Neuron (in vitro differentiated cells): ENCODE results near the gene REP15.
"Not testable (repeated sequence)": the region's sequence is repeated elsewhere in the genome, so short reads cannot be mapped to it uniquely, and the experiment has no call there.

Experiments used
- H2AFZ ChIP-seq: one replicate; pipeline ENCODE4 v1.6.1; 2013; ENCODE audit warnings: low read depth, mild to moderate bottlenecking, inconsistent platforms, low read length, moderate library complexity
- H3K27me3 ChIP-seq: one replicate; pipeline ENCODE4 v1.6.1; 2013; ENCODE audit warnings: low read length; ENCODE audit not compliant: insufficient read depth
- H3K36me3 ChIP-seq: one replicate; pipeline ENCODE4 v1.6.1; 2013; ENCODE audit warnings: low read length; ENCODE audit not compliant: insufficient read depth
- H3K4me1 ChIP-seq: one replicate; pipeline ENCODE4 v1.6.1; 2013; ENCODE audit warnings: low read length; ENCODE audit not compliant: insufficient read depth
- H3K4me3 ChIP-seq: 2 replicates; pipeline ENCODE4 v1.5.1; 2013; ENCODE audit warnings: mild to moderate bottlenecking, low read length, moderate library complexity
- H3K9me3 ChIP-seq: one replicate; pipeline ENCODE4 v1.6.1; 2013; ENCODE audit warnings: low read length

REP15 gene

DNA sequence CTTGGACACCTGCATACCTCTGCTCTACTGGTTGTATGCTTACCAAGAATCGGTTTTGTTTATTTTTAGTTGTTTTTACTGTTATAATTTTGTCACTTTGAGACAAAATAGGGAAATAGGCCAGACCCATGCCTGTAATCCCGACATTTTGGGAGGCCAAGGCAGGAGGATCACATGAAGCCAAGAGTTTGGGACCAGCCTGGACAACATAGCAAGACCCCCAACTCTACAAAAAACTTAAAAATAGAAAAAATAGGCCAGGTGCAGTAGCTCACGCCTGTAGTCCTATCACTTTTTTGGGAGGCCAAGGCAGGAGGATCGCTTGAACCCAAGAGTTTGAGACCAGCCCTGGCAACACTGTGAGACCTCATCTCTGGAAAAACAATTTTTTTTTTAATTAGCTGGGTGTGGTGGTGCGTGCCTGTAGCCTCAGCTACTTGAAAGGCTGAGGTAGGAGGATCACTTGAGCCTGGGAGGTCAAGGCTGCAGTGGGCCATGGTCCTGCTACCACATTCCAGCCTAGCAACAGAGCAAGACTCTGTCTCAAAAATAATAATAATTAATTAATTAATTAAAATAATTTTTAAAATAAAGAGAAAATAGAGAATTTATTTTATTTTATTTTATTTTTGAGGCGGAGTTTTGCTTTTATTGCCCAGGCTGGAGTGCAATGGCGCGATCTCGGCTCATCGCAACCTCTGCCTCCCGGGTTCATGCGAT is 13.1 kb downstream of the REP15 start:
- peaks cover 8% of the 10 kb centered on the region for H3K4me1 ChIP-seq
- H3K9me3 ChIP-seq: no peaks in the 10 kb centered on the region
- no peak overlapping the region for H2AFZ ChIP-seq
- H3K4me3 ChIP-seq: no peak overlapping the region
- no peaks in the 10 kb centered on the region for H3K27me3 ChIP-seq
- H3K36me3 ChIP-seq: no peaks in the 10 kb centered on the region

DNA sequence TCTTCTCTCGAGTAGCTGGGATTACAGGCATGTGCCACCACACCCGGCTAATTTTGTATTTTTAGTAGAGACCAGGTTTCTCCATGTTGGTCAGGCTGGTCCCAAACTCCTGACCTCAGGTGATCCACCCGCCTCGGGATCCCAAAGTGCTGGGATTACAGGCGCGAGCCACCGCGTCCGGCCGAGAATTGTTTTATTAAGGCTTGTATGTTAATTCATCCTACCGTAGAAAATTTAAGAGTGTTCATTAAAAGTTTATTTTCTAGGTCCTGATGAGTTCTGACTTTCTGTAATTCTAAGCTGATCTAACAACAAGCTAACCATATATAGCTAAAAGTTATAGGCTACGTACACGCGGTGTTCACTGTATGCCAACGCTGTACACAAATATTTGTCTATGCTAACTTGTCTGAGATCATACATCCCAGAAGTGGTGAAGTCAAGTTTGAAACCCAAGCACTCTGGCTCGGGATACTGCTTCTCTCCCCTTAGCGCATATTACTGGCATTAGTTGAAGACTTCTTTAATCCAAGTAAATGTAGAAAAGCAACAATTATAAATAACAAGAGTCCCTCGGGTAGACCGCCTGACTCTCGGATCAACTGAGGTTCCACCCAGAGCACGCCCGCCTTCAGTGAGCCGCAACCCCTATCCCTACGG is 13.8 kb downstream of the REP15 start:
- H2AFZ ChIP-seq: peak overlapping the region; percentile 95
- peaks cover 8% of the 10 kb centered on the region for H3K4me1 ChIP-seq
- H3K4me3 ChIP-seq: peak overlapping the region; percentile 73
- H3K36me3 ChIP-seq: peaks cover 4% of the 10 kb centered on the region
- no peaks in the 10 kb centered on the region for H3K27me3 ChIP-seq
- no peaks in the 10 kb centered on the region for H3K9me3 ChIP-seq

DNA sequence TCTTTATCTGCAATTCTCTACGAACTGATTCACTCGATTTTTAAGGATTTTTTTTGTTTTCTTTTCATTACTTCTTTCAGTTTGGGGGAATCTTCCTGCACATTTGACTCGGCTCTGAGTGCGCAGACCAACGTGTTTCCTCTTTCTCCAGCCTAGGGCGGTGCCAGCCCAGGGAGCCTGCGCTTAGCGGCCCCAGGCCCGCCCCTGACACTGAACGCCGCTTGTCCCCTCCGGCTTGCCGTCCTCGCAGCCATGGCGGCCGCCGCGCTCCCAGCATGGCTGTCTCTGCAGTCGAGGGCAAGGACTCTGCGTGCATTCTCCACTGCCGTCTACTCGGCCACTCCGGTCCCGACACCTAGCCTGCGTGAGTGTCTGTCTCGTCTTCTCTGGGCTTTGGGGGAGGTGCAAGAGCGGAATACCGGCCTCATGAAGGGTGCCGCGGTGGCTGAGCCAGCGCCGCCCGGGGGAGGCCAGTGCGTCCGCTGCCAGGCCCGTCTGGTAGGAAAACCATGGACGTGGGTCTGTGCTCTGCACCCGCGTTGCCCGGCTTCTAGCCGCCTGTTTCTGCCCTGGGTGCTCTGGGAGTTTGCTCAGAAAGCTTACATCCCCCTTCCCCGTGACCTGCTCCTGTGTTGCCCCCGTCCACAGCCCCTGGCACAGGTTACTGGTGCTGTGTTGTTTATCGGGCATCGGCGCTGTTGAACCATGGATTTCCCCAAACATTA is 14.5 kb downstream of the REP15 start, which contains the start of gene MRPS35:
MRPS35 (plus strand) TSS at position 241 of the 725 bp plus-strand sequence; CDS start at position 253, 12 bp downstream.
- Histone ChIP-seq H3K36me3 (peaks cover 9% of the 10 kb centered on the region), H3K4me1 (peaks cover 8% of the 10 kb centered on the region), H3K27me3 (no peaks in the 10 kb centered on the region), H3K9me3 (no peaks in the 10 kb centered on the region), H2AFZ (peak within 1 kb of the TSS; percentile 95), H3K4me3 (peak within 1 kb of the TSS; percentile 73)

DNA sequence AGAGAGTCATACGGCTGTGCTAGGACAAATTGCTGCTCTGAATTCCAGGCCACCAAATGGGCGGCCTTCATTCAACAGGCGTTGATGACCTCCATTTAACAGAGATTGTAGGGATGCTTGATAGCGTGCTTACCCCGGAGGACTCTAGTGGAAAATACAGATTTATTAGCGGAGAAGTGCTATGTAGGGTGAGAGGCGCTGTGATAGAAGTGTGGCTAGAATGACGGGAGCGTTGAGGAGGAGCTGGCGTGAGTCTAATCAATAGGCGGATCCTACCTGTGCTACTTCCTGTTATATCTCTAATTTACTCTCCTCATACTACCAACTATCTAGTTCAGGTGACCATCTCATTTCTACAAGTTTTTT is 15.1 kb downstream of the REP15 start:
- H3K36me3 ChIP-seq: peaks cover 12% of the 10 kb centered on the region
- no peaks in the 10 kb centered on the region for H3K9me3 ChIP-seq
- H3K4me1 ChIP-seq: peaks cover 8% of the 10 kb centered on the region
- H3K27me3 ChIP-seq: no peaks in the 10 kb centered on the region
- peak overlapping the region; percentile 73 for H3K4me3 ChIP-seq
- H2AFZ ChIP-seq: peak overlapping the region; percentile 95

DNA sequence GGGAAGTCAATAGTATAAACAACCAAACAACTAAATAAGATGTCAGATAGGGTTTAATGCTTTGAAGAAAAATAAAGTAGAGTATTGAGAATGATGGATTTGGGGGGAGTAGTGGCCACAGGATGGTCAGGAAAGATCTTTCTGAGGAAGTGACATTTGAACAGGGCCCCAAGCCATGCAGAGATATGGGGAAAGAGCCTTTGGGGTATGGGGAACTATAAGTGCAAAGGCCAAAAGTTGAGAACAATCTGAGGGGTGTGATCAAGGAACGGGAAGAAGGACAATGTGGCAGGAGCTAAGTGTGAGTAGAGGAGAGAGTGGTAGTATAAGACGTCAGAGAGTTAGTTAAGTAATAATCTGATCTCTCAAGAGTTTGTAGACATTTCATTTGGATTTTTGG is 15.7 kb downstream of the REP15 start:
- H3K36me3 ChIP-seq: peaks cover 13% of the 10 kb centered on the region
- no peaks in the 10 kb centered on the region for H3K27me3 ChIP-seq
- no peaks in the 10 kb centered on the region for H3K9me3 ChIP-seq
- H2AFZ ChIP-seq: no peak overlapping the region
- H3K4me3 ChIP-seq: peak overlapping the region; percentile 73
- H3K4me1 ChIP-seq: peaks cover 8% of the 10 kb centered on the region

DNA sequence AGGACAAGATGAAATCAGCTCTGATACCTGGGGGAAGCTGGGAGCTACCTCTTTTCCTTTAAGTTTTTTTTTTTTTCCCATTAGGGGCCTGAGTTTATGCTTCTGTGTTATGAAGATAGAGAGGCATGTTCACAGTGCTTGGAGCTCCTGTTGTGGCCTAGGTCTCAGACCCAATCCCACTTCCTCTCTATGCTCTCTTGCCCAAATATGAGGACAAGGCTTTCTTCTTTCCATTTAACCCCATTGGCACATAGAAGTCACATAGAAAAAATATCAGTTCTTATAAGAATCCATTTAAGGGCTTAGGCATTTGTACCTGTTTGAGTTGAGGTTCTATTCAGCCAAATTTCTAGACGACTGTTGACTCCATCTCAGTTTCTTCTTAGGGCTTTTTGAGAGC is 27.0 kb downstream of the REP15 start:
- Histone ChIP-seq H3K4me3 (no peak overlapping the region), H3K36me3 (peaks cover 60% of the 10 kb centered on the region), H2AFZ (no peak overlapping the region), H3K27me3 (no peaks in the 10 kb centered on the region), H3K9me3 (no peaks in the 10 kb centered on the region), H3K4me1 (no peaks in the 10 kb centered on the region)

DNA sequence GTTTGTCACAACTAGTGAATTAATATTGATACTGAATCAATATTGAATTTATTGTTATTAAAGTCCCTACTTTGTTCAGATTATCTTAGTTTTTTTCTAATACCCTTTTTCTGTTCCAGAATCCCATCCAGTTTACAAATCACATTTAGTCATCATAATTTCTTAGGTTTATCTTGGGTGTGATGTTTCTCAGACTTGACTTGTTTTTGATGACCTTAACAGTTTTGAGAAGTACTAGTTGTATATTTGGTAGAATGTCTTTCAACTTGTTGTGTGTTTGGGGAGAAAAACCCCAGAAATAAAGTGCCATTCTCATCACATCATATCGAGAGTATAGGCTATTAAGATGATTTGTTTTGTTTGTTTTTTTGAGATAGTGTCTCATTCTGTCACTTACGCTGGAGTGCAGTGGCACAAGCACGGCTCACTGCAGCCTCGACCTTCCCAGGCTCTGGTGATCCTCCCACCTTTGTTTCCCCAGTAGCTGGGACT is 33.9 kb downstream of the REP15 start:
- no peak overlapping the region for H3K4me3 ChIP-seq
- H3K9me3 ChIP-seq: no peaks in the 10 kb centered on the region
- H3K27me3 ChIP-seq: no peaks in the 10 kb centered on the region
- H3K4me1 ChIP-seq: no peaks in the 10 kb centered on the region
- peaks cover 38% of the 10 kb centered on the region for H3K36me3 ChIP-seq
- no peak overlapping the region for H2AFZ ChIP-seq

DNA sequence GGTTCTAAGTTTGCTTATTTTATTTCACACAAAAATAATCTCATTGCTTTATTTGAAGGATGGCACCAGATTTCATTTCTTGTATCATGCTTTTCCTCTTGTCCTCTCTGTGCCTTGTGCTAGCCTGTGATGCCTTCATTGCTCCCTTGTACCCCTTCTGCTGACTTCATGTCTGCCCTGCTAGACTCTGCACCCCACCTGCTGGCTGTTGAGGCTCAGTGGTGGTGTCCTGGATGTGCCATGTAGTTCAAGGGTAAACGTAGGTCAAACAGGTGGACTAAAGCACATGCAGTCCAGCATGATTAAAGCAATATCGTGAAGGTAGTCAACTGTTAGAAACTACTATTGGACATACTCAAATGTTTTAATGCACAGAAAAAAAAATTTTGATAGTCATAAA is 36.0 kb downstream of the REP15 start:
- no peaks in the 10 kb centered on the region for H3K4me1 ChIP-seq
- no peaks in the 10 kb centered on the region for H3K27me3 ChIP-seq
- H3K36me3 ChIP-seq: peaks cover 37% of the 10 kb centered on the region
- no peaks in the 10 kb centered on the region for H3K9me3 ChIP-seq
- H3K4me3 ChIP-seq: no peak overlapping the region
- no peak overlapping the region for H2AFZ ChIP-seq

DNA sequence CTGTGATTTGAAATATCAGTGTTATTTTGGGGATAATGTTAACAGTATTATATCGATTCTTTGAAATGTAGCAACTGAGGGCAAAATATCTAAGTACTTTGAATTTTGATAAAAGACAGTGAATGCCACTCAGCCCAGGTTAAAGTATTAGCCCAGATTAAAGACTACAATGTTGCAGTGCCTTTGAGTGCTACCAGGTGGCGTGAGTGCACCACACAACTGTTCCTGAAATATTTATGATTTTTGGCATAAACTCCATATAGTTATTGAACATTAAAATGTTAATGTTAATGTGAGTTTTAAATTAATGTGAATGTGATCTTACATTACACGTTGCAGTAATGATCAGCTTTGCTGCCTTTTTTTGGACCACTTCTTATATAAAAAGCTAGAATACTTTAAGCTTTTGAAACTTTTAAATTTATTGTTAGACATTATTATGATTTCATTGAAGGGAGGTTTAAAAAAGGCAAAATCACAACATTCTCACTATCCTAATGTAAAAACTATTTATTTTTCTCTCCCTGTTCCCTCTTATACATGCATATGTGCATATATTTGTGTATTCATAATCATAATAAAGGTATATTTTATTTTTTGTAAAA is 36.9 kb downstream of the REP15 start:
- Histone ChIP-seq H3K9me3 (no peaks in the 10 kb centered on the region), H2AFZ (no peak overlapping the region), H3K36me3 (peaks cover 38% of the 10 kb centered on the region), H3K27me3 (no peaks in the 10 kb centered on the region), H3K4me3 (no peak overlapping the region), H3K4me1 (no peaks in the 10 kb centered on the region)

DNA sequence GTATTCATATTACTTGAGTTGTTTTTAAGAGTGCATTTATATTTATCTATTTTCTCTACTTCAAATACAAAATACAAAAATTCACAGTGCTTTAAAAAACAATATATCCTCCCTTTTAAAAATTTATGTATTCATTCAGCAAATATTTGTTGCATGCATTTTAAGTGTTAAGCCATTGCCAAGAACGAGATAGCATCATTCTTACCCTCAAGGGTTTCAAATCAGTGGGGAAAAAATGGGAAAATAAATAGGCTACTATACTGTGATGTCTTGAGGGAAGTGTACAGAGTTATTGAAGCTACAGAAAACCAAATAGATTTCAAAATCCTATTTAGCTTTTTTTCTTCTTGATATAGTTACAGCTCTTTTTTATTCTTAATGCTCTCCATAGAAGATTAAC is 37.5 kb downstream of the REP15 start:
- Histone ChIP-seq H3K4me3 (no peak overlapping the region), H2AFZ (no peak overlapping the region), H3K4me1 (no peaks in the 10 kb centered on the region), H3K36me3 (peaks cover 43% of the 10 kb centered on the region), H3K27me3 (no peaks in the 10 kb centered on the region), H3K9me3 (no peaks in the 10 kb centered on the region)

DNA sequence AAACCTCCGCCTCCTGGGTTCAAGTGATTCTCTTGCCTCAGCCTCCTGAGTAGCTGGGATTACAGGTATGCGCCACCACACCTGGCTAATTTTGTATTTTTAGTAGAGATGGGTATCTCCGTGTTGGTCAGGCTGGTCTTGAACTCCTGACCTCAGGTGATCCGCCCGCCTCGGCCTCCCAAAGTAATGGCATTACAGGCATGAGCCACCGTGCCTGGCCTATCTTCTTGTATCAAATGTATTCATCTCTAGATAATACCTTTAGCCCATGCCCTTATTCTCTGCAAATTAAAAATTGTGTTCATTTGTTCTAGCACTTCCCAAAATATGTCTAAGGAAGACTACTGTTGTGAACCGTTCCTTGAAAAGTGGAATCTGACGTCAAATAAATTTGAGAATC is 38.1 kb downstream of the REP15 start:
- H3K9me3 ChIP-seq, H3K4me3 ChIP-seq, H3K27me3 ChIP-seq, H3K4me1 ChIP-seq, H2AFZ ChIP-seq: not testable (repeated sequence)
- peaks cover 44% of the 10 kb centered on the region for H3K36me3 ChIP-seq

DNA sequence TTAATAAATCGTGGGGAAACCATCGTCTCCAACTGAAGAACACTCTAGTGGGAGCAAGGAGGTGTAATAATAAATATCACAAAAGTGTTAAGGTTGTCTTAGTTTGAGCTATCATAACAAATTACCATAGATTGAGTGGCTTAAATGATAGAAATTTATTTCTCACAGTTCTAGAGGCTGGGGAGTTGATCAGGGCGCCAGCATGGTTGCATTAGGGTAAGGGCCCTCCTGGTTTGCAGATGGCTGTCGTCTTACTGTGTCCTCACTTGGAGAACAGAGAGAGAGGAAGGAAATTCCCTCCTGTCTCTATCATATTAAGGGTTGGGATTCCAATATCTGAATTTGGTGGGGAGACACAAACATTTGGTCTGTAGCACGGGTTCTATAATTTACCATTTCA is 47.4 kb downstream of the REP15 start:
- Histone ChIP-seq H3K36me3 (peaks cover 35% of the 10 kb centered on the region), H3K4me1 (no peaks in the 10 kb centered on the region), H3K27me3 (no peaks in the 10 kb centered on the region), H3K4me3 (no peak overlapping the region), H2AFZ (no peak overlapping the region), H3K9me3 (no peaks in the 10 kb centered on the region)

DNA sequence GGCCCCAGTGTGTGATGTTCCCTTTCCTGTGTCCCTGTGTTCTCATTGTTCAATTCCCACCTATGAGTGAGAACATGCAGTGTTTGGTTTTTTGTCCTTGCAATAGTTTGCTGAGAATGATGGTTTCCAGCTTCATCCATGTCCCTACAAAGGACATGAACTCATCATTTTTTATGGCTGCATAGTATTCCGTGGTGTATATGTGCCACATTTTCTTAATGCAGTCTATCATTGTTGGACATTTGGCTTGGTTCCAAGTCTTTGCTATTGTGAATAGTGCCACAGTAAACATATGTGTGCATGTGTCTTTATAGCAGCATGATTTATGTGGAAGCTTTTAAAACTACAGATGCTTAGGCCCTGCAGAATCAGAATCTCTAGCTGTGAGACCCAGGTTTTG is 49.5 kb downstream of the REP15 start:
- not testable (repeated sequence) for H2AFZ ChIP-seq, H3K27me3 ChIP-seq, H3K4me3 ChIP-seq, H3K9me3 ChIP-seq, H3K4me1 ChIP-seq
- H3K36me3 ChIP-seq: peaks cover 22% of the 10 kb centered on the region
